Esophagus muscularis mucosa (tissue), 4 donors: Measurements from ENCODE around the gene MAST3. TPM values are rescaled to one million over a fixed set of nuclear protein-coding genes. Genes with fewer than 3 reads are reported as not detected.
A peak's percentile ranks its signal among the peaks of the same experiment; 100 is the strongest.

Experiments used
- DNase-seq: peaks from one replicate; pipeline ENCODE4 v3.0.0-alpha.2; 2017; ENCODE audit errors: extremely low spot score
- H3K27ac ChIP-seq, 4 donors: fragments of 200-600 bp; sonication (generic); replicated peaks in 1 of 4; 1 replicate in 3 of 4; 2 replicates in 1 of 4; pipeline ENCODE4 v1.5.1; 2016 to 2019; ENCODE audit warnings: mild to moderate bottlenecking in 1 of 4
- H3K27me3 ChIP-seq, 4 donors: fragments of 200-600 bp; sonication (generic); one replicate each; pipeline versions ENCODE4 v1.5.1 to v1.6.0; 2016 to 2019
- H3K36me3 ChIP-seq, 4 donors: fragments of 200-600 bp; sonication (generic); one replicate each; pipeline ENCODE4 v1.5.1; 2016 to 2019
- H3K4me1 ChIP-seq, 4 donors: fragments of 200-600 bp; sonication (generic); one replicate each; pipeline ENCODE4 v1.5.1; 2016 to 2019
- H3K4me3 ChIP-seq, 4 donors: fragments of 200-600 bp; sonication (generic); 1 replicate in 2 of 4; 2 replicates in 2 of 4; pipeline ENCODE4 v1.5.1; 2016 to 2019; ENCODE audit warnings: mild to moderate bottlenecking in 4 of 4, moderate library complexity in 1 of 4
- H3K9me3 ChIP-seq, 4 donors: fragments of 200-600 bp; sonication (generic); 1 replicate in 3 of 4; 2 replicates in 1 of 4; pipeline ENCODE4 v1.5.1; 2016 to 2019
- EP300 ChIP-seq: sonication (generic); formaldehyde crosslinking; IDR thresholded peaks from one replicate; pipeline ENCODE4 v1.6.1; 2017; ENCODE audit warnings: antibody characterized with exemption
- POLR2A ChIP-seq: fragments of 450-650 bp; IDR thresholded peaks from one replicate; pipeline ENCODE4 v1.6.1; 2017; ENCODE audit warnings: antibody characterized with exemption, moderate library complexity, mild to moderate bottlenecking, low read depth
- POLR2AphosphoS5 ChIP-seq, 2 donors: sonication (generic); formaldehyde crosslinking; IDR thresholded peaks; one replicate each; pipeline ENCODE4 v1.6.1; 2017; ENCODE audit warnings: antibody characterized with exemption in 2 of 2
- WGBS: methylation state at CpG from one replicate; pipeline ENCODE4 v1.1.5; 2018; 5-methylcytosine and 5-hydroxymethylcytosine counted together
- intact Hi-C: fragments of 100-400 bp; cut with DNase I; formaldehyde crosslinking; loops from one replicate; pipeline ENCODE4 v1.15.1; 2023
- total RNA-seq, 4 donors: library from RNA; depleted of rRNA; stranded (reverse); fragments of >200 nt; gene quantifications; one replicate each; pipeline versions ENCODE4 v1.1.0 to v1.2.1, GENCODE V29; 2016
- TF ChIP-seq, protein P1 (sequence below), 3 experiments: fragments of 200-600 bp in 2 of 3; fragments of 450-650 bp in 1 of 3; sonication (generic) in 2 of 3; IDR thresholded peaks; one replicate each; pipeline ENCODE4 v1.5.1; 2017 to 2019; ENCODE audit warnings: antibody characterized with exemption in 3 of 3, mild to moderate bottlenecking in 2 of 3, moderate library complexity in 1 of 3

Gene MAST3
- total RNA-seq, 4 donors from 2014 or later: 5.0 to 8.5 (median 6.4) TPM

DNA sequence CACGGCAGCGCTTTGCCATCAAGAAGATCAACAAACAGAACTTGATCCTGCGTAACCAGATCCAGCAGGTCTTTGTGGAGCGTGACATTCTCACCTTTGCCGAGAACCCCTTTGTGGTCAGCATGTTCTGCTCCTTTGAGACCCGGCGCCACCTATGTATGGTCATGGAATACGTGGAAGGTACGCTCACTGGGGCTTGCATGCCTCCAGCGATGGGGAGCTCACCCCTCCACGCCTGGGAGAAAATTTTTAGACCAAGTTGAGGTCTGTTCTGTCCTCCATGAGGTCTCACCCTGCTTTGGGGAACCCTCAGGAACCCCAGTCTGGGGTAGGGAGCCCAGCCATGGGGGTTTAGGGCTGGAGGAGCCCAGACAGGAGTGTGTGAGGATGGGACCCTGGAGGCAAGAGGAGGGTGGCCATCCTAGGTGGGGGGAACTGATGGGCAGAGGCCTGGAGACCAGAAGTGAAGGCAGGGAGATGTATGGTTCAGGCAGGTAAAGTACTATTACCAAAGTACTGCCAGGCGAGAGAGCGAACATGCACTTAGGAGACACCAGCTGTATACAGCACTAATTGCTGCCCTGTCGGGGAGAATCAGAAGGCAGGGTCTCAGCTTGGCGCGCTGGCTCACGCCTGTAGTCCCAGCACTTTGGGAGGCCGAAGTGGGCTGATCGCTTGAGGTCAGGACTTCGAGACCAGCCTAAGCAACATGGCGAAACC, 33.1 kb downstream of the MAST3 start:
- no peaks in the 10 kb centered on the region for H3K27me3 ChIP-seq
- 96% methylated on average over 11 of the region's 21 CpGs for WGBS
- no peak overlapping the region for H3K27ac ChIP-seq
- no peak for DNase-seq
- no peak overlapping the region for H3K4me3 ChIP-seq
- no peaks in the 10 kb centered on the region for H3K4me1 ChIP-seq
- H3K9me3 ChIP-seq: no peaks in the 10 kb centered on the region
- TF ChIP-seq POLR2AphosphoS5 (IDR thresholded peaks at IDR 0.05) (no peak), EP300 (no peak), POLR2A (no peak)
- TF ChIP-seq, protein P1, sequence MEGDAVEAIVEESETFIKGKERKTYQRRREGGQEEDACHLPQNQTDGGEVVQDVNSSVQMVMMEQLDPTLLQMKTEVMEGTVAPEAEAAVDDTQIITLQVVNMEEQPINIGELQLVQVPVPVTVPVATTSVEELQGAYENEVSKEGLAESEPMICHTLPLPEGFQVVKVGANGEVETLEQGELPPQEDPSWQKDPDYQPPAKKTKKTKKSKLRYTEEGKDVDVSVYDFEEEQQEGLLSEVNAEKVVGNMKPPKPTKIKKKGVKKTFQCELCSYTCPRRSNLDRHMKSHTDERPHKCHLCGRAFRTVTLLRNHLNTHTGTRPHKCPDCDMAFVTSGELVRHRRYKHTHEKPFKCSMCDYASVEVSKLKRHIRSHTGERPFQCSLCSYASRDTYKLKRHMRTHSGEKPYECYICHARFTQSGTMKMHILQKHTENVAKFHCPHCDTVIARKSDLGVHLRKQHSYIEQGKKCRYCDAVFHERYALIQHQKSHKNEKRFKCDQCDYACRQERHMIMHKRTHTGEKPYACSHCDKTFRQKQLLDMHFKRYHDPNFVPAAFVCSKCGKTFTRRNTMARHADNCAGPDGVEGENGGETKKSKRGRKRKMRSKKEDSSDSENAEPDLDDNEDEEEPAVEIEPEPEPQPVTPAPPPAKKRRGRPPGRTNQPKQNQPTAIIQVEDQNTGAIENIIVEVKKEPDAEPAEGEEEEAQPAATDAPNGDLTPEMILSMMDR (IDR thresholded peaks at IDR 0.05): no peak
- intact Hi-C loops: no loop called here
- H3K36me3 ChIP-seq: peaks cover 24 to 84% (median 55%) of the 10 kb centered on the region in 4 donors

DNA sequence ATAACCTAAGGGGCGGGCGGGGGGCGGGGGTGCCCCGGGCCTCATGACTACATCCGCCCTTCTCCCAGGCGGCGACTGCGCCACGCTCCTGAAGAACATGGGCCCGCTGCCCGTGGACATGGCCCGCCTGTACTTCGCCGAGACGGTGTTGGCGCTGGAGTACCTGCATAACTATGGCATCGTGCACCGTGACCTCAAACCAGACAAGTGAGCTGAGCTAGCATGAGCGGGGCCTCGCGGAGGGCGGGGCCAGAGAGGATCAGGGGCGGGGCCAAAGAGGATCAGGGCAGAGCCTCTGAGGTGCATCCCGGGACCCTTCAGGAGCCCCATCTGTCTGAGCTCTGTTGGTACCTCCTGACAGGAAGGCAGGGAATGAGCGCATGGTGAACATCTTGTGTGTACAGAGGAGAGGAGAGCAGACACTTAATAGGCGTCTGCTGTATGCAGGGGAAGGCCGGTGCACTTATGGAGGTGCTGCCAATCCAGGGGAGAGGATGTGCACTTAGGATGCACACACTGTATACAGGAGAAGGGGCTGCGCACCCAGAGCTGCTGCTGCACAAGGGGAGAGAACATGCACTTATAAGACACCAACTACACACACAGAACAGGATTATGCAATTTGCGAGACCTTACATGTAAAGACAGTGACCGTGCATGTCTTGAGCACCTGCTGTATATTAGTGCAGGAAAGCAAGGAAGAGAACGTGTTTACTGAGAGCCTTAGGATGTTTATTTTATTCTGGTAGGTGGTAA, 34.4 kb downstream of the MAST3 start:
- WGBS: 90% methylated on average over 22 of the region's 31 CpGs
- no peak for TF ChIP-seq EP300
- TF ChIP-seq, protein P1 (IDR thresholded peaks at IDR 0.05): no peak
- no peak for TF ChIP-seq POLR2AphosphoS5 (IDR thresholded peaks at IDR 0.05)
- no peak for TF ChIP-seq POLR2A
- H3K27ac ChIP-seq: no peak overlapping the region
- H3K4me3 ChIP-seq: no peak overlapping the region
- peaks cover 24 to 89% (median 60%) of the 10 kb centered on the region in 4 donors for H3K36me3 ChIP-seq
- H3K9me3 ChIP-seq: no peaks in the 10 kb centered on the region
- intact Hi-C loops: no loop called here
- DNase-seq: no peak
- H3K4me1 ChIP-seq: no peaks in the 10 kb centered on the region
- H3K27me3 ChIP-seq: no peaks in the 10 kb centered on the region

DNA sequence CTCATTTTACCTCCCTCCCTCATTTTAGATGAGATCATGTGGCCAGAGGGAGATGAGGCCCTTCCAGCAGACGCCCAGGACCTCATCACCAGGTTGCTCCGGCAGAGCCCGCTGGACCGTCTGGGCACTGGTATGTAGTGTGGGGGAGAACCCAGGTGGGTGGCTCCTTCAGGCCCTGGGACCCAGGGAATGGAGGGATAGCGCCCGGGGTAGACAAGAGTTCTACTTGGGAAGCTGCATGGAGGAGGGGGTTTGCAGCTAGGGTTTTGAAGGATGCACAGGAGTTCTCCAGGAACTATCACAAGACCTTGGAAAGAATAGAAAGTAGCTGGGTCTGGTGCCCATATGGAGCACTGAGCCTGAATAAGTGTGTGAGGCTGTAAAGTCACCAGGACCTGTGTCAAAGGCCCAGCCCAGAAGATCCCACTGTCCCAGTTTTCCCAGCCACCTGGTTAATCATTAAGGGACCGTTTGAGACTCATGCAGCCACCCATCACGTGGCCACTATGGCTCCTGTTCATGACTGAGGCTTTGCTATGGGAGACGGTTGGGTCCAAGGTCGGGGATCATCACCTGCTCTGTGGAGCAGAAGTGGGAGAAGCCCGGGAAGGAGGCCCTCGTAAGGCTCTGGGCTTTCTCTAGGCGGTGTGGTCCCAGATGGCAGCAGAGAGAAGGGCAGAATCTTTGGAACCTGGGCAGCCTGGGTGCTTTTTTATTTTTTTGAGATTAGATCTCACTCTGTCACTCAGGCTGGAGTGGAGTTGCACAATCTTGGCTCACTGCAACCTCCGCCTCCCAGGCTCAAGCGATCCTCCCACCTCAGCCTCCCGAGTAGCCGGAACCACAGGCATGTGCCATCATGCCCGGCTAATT, 38.4 kb downstream of the MAST3 start:
- H3K4me3 ChIP-seq: no peak overlapping the region
- H3K9me3 ChIP-seq: no peaks in the 10 kb centered on the region
- intact Hi-C loops: no loop called here
- DNase-seq: no peak
- H3K27me3 ChIP-seq: no peaks in the 10 kb centered on the region
- H3K4me1 ChIP-seq: no peaks in the 10 kb centered on the region
- 96% methylated on average over 18 of the region's 18 CpGs for WGBS
- H3K36me3 ChIP-seq: peaks cover 15 to 88% (median 59%) of the 10 kb centered on the region in 4 donors
- H3K27ac ChIP-seq: no peak overlapping the region
- TF ChIP-seq, protein P1 (IDR thresholded peaks at IDR 0.05): no peak
- TF ChIP-seq POLR2AphosphoS5 (IDR thresholded peaks at IDR 0.05): no peak
- TF ChIP-seq POLR2A: no peak
- no peak for TF ChIP-seq EP300

DNA sequence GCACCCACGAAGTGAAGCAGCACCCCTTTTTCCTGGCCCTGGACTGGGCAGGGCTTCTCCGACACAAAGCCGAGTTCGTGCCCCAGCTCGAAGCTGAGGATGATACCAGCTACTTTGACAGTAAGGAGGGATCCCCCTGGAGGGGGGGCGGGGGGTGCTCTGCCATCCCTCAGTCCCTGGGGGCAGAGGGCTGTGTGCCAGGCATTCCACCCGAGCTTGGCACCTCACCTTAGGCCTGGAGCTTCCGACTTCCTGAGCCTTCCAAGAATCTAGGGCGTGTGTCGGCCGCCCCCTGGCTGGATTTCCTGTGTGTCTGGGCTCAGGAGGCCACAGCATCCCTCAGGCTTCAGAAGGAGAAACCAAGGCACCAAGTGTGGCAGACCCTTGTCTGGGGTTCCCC, 39.7 kb downstream of the MAST3 start:
- Histone ChIP-seq H3K27ac (no peak overlapping the region), H3K27me3 (no peaks in the 10 kb centered on the region), H3K4me3 (no peak overlapping the region), H3K9me3 (no peaks in the 10 kb centered on the region), H3K4me1 (no peaks in the 10 kb centered on the region), H3K36me3 (peaks cover 8 to 88% (median 60%) of the 10 kb centered on the region in 4 donors)
- peak; percentile 87 for DNase-seq
- TF ChIP-seq POLR2AphosphoS5 (IDR thresholded peaks at IDR 0.05) (no peak), EP300 (no peak), POLR2A (no peak)
- TF ChIP-seq, protein P1 (IDR thresholded peaks at IDR 0.05): no peak
- intact Hi-C loops: no loop called here
- 78% methylated on average over 7 of the region's 11 CpGs for WGBS
